ENCODE measurements around the gene CORO2B. TPM values are rescaled to one million over a fixed set of nuclear protein-coding genes. Genes with fewer than 3 reads are reported as not detected.

The CORO2B gene
- total and polyA plus RNA-seq, 2 of the 4 experiments (the other 2 are of a cell fraction), result 9.3 to 39.3 TPM

GRCh38 chr15:68775236-68775577 is 196.4 kb downstream of the CORO2B start:
- no peak overlapping the region for H3K4ac ChIP-seq (ENCODE audit: low read depth, low read length)
- in situ Hi-C loops (cut with MboI; ENCODE audit: low sequenced_read_pairs) (no loop called here), intact Hi-C loops (cut with micrococcal nuclease) (no loop called here), dilution Hi-C loops (cut with HindIII; ENCODE audit: low sequenced_read_pairs, unreplicated experiment) (no loop called here)
- no peak overlapping the region for H2BK15ac ChIP-seq (ENCODE audit: low read depth, low read length)
- peaks cover 14% of the 10 kb centered on the region for H3K36me3 ChIP-seq (ENCODE audit: control insufficient read depth, insufficient read depth, low read length)
- H3K23ac ChIP-seq (ENCODE audit: low read depth, low read length), result no peak overlapping the region
- no peak overlapping the region for H3K18ac ChIP-seq (ENCODE audit: low read depth, low read length)
- no peaks in the 10 kb centered on the region for H3K79me1 ChIP-seq (ENCODE audit: low read depth in 1 of 2, low read length in 2 of 2)
- no peak overlapping the region for H2BK20ac ChIP-seq (ENCODE audit: low read depth, low read length)
- H2AK9ac ChIP-seq (replicated peaks; ENCODE audit: low read depth, low read length, poor library complexity), result no peak overlapping the region
- no peak overlapping the region for H2AFZ ChIP-seq (replicated peaks; ENCODE audit: low read length, poor library complexity)
- no peak overlapping the region for H4K8ac ChIP-seq (ENCODE audit: low read depth in 2 of 2, low read length in 2 of 2)
- H2AK5ac ChIP-seq (ENCODE audit: low read depth, low read length), result no peak overlapping the region
- H3K27me3 ChIP-seq (ENCODE audit: control insufficient read depth, insufficient read depth, low read length), result peaks cover 9% of the 10 kb centered on the region
- no peaks in the 10 kb centered on the region; the same call in 1 of the 2 replicates for H3K9me1 ChIP-seq (ENCODE audit: insufficient read depth, low read length)
- no peak overlapping the region for H4K91ac ChIP-seq (ENCODE audit: insufficient read depth, low read depth, low read length)
- H3K14ac ChIP-seq (replicated peaks; ENCODE audit: low read depth, low read length), result no peak overlapping the region
- H3K4me3 ChIP-seq (ENCODE audit: insufficient read depth, low read depth, low read length), result no peak overlapping the region
- H2BK120ac ChIP-seq (ENCODE audit: low read depth, low read length), result no peak overlapping the region
- no peak overlapping the region for H3K27ac ChIP-seq (ENCODE audit: insufficient read depth, low read length)
- no peak overlapping the region for H2BK5ac ChIP-seq (ENCODE audit: low read depth, low read length, poor library complexity, severe bottlenecking)
- no peak overlapping the region for H4K5ac ChIP-seq (ENCODE audit: low read depth, low read length)
- TF ChIP-seq FOS (IDR thresholded peaks at IDR 0.05; ENCODE audit: low read depth, low read length) (no peak), MAZ (IDR thresholded peaks at IDR 0.05; ENCODE audit: borderline replicate concordance, low read depth, low read length) (no peak), POLR2A (IDR thresholded peaks at IDR 0.05; ENCODE audit: low read depth, low read length) (no peak), USF2 (IDR thresholded peaks at IDR 0.05; ENCODE audit: low read depth, low read length) (no peak), BHLHE40 (IDR thresholded peaks at IDR 0.05; ENCODE audit: low read depth, low read length) (no peak), MAFK (IDR thresholded peaks at IDR 0.05; ENCODE audit: low read depth, low read length) (no peak), CHD1 (IDR thresholded peaks at IDR 0.05; ENCODE audit: low read depth, low read length) (no peak), RFX5 (IDR thresholded peaks at IDR 0.05; ENCODE audit: low read depth, low read length) (no peak), SMC3 (IDR thresholded peaks at IDR 0.05; ENCODE audit: low read depth, low read length) (no peak), ELK1 (IDR thresholded peaks at IDR 0.05; ENCODE audit: borderline replicate concordance, low read depth, low read length) (no peak), MXI1 (IDR thresholded peaks at IDR 0.05; ENCODE audit: borderline replicate concordance, low read depth, low read length) (no peak)
- no peaks in the 10 kb centered on the region; the same call in 1 of the 2 replicates for H3K4me1 ChIP-seq (ENCODE audit: control insufficient read depth, insufficient read depth, low read length)
- no peak overlapping the region for H3K56ac ChIP-seq (ENCODE audit: extremely low read depth, insufficient read depth, low read length)
- BruUV-seq (replicated peaks), result no TSS peak
- ChIA-PET CTCF (interaction anchor here (1.2 kb wide), 1 partner anchor 13 kb away, joined by 3 read pairs; no protein-coding TSS in a partner anchor), POLR2A (ENCODE audit: unreplicated experiment) (no interaction called here)
- no peak; the same call in 1 of the 2 replicates for ATAC-seq (ENCODE audit: low read depth)
- H3K9me3 ChIP-seq (ENCODE audit: control insufficient read depth, insufficient read depth, low read length), result 0 out of 2 replicates have a peak, but pooled peaks cover 2% of the 10 kb centered on the region
- no peak for DNase-seq
- H4K20me1 ChIP-seq (ENCODE audit: insufficient read depth, low read length), result 0 out of 2 replicates have a peak, but pooled peaks cover 2% of the 10 kb centered on the region
- H3K9ac ChIP-seq (ENCODE audit: low read depth, low read length), result no peak overlapping the region
- WGBS, 2 experiments (ENCODE audit: extremely low coverage in 2 of 2, insufficient read length in 1 of 2), result 33% methylated on average over 1 of the region's 3 CpGs; no CpG with 5 or more reads in 1 of the 2 experiments
- no peak overlapping the region for H3K4me2 ChIP-seq (ENCODE audit: low read depth, low read length)
